IMR-90 (cell line): ENCODE results near the gene SLC34A2. TPM values are rescaled to one million over a fixed set of nuclear protein-coding genes. Genes with fewer than 3 reads are reported as not detected.

Experiments used
- ATAC-seq: fragments of 200-7000 bp; cut with Tn5 transposase; 2 replicates; pipeline ENCODE4 v1.9.1; 2020; ENCODE audit warnings: low read depth, mild to moderate bottlenecking, moderate library complexity
- BruUV-seq: library from RNA; stranded (reverse); fragments of 400-500 nt; replicated peaks from 2 replicates; lab custom pipeline; 2021; lab: Mats Ljungman, UMichigan
- CTCF ChIA-PET: fragments of 300-600 bp; formaldehyde crosslinking; extraction: SDS; loops from one replicate; lab custom pipeline; 2021; ENCODE audit warnings: antibody characterized with exemption; lab: Yijun Ruan, JAX
- POLR2A ChIA-PET: fragments of 300-600 bp; sonication (Branson Sonifier 250); formaldehyde crosslinking; loops from one replicate; lab custom pipeline; 2022; ENCODE audit warnings: antibody characterized with exemption; ENCODE audit not compliant: unreplicated experiment; lab: Charles Lee
- DNase-seq: peaks from one replicate; pipeline ENCODE4 v3.0.0; 2013
- H2AFZ ChIP-seq: replicated peaks from 2 replicates; pipeline ENCODE3; 2013; ENCODE audit warnings: low read length, mild to moderate bottlenecking; ENCODE audit not compliant: poor library complexity
- H2AK5ac ChIP-seq: 2 replicates; pipeline ENCODE4 v1.6.1; 2013; ENCODE audit warnings: low read depth, low read length, inconsistent platforms
- H2AK9ac ChIP-seq: replicated peaks from 2 replicates; pipeline ENCODE3; 2013; ENCODE audit warnings: mild to moderate bottlenecking, low read depth, low read length, moderate library complexity; ENCODE audit not compliant: poor library complexity
- H2BK120ac ChIP-seq: 2 replicates; pipeline ENCODE4 v1.6.1; 2013; ENCODE audit warnings: low read depth, low read length, inconsistent platforms
- H2BK15ac ChIP-seq: 3 replicates; pipeline ENCODE4 v1.6.1; 2013; ENCODE audit warnings: low read depth, low read length, inconsistent platforms
- H2BK20ac ChIP-seq: 2 replicates; pipeline ENCODE4 v1.6.1; 2013; ENCODE audit warnings: low read depth, mild to moderate bottlenecking, inconsistent platforms, low read length, moderate library complexity
- H2BK5ac ChIP-seq: 2 replicates; pipeline ENCODE4 v1.6.1; 2013; ENCODE audit warnings: mild to moderate bottlenecking, low read depth, low read length, inconsistent platforms; ENCODE audit not compliant: poor library complexity, severe bottlenecking
- H3K14ac ChIP-seq: replicated peaks from 2 replicates; pipeline ENCODE4 v1.6.1; 2013; ENCODE audit warnings: low read depth, low read length, inconsistent platforms
- H3K18ac ChIP-seq: 2 replicates; pipeline ENCODE4 v1.6.1; 2013; ENCODE audit warnings: low read depth, low read length, control low read depth
- H3K23ac ChIP-seq: 2 replicates; pipeline ENCODE4 v1.6.1; 2013; ENCODE audit warnings: low read depth, low read length, inconsistent platforms
- H3K27ac ChIP-seq: 2 replicates; pipeline ENCODE4 v1.5.1; 2013; ENCODE audit warnings: mild to moderate bottlenecking, control low read depth, low read length; ENCODE audit not compliant: insufficient read depth
- H3K27me3 ChIP-seq: 2 replicates; pipeline ENCODE4 v1.6.1; 2013; ENCODE audit warnings: low read length; ENCODE audit not compliant: control insufficient read depth, insufficient read depth
- H3K36me3 ChIP-seq: 2 replicates; pipeline ENCODE4 v1.6.1; 2013; ENCODE audit warnings: low read length, mixed read lengths; ENCODE audit not compliant: control insufficient read depth, insufficient read depth
- H3K4ac ChIP-seq: 2 replicates; pipeline ENCODE4 v1.6.1; 2013; ENCODE audit warnings: low read depth, low read length, inconsistent platforms
- H3K4me1 ChIP-seq: 2 replicates; pipeline ENCODE4 v1.6.1; 2013; ENCODE audit warnings: low read length, mixed read lengths; ENCODE audit not compliant: control insufficient read depth, insufficient read depth
- H3K4me2 ChIP-seq: 2 replicates; pipeline ENCODE4 v1.6.1; 2013; ENCODE audit warnings: low read depth, mild to moderate bottlenecking, control low read depth, low read length, moderate library complexity
- H3K4me3 ChIP-seq: 2 replicates; pipeline ENCODE4 v1.5.1; 2013; ENCODE audit warnings: low read depth, mild to moderate bottlenecking, control low read depth, low read length, moderate library complexity; ENCODE audit not compliant: insufficient read depth
- H3K56ac ChIP-seq: 2 replicates; pipeline ENCODE4 v1.6.1; 2013; ENCODE audit warnings: low read length, inconsistent platforms; ENCODE audit not compliant: insufficient read depth; ENCODE audit errors: extremely low read depth
- H3K79me1 ChIP-seq, 2 experiments: 2 replicates each; pipeline ENCODE4 v1.6.1; 2013; ENCODE audit warnings: low read length in 2 of 2, inconsistent platforms in 1 of 2, low read depth in 1 of 2
- H3K9ac ChIP-seq: 2 replicates; pipeline ENCODE4 v1.6.1; 2013; ENCODE audit warnings: low read depth, low read length, control low read depth
- H3K9me1 ChIP-seq: 2 replicates; pipeline ENCODE4 v1.6.1; 2013; ENCODE audit warnings: low read length, inconsistent platforms; ENCODE audit not compliant: insufficient read depth
- H3K9me3 ChIP-seq: 2 replicates; pipeline ENCODE4 v1.6.1; 2013; ENCODE audit warnings: low read length; ENCODE audit not compliant: control insufficient read depth, insufficient read depth
- H4K20me1 ChIP-seq: 2 replicates; pipeline ENCODE4 v1.6.1; 2013; ENCODE audit warnings: low read length, inconsistent platforms; ENCODE audit not compliant: insufficient read depth
- H4K5ac ChIP-seq: 2 replicates; pipeline ENCODE4 v1.6.1; 2013; ENCODE audit warnings: mild to moderate bottlenecking, low read depth, low read length, control low read depth
- H4K8ac ChIP-seq, 2 experiments: 2 replicates each; pipeline ENCODE4 v1.6.1; 2013; ENCODE audit warnings: low read depth in 2 of 2, low read length in 2 of 2, control low read depth in 1 of 2, inconsistent platforms in 1 of 2
- H4K91ac ChIP-seq: 2 replicates; pipeline ENCODE4 v1.6.1; 2013; ENCODE audit warnings: low read depth, low read length, inconsistent platforms; ENCODE audit not compliant: insufficient read depth
- CEBPB ChIP-seq: IDR thresholded peaks from 2 replicates; pipeline ENCODE4 v1.6.1; 2012; ENCODE audit warnings: low read depth, low read length, improper control_type of control experiment
- USF2 ChIP-seq: fragments of 150-350 bp; IDR thresholded peaks from 2 replicates; pipeline ENCODE4 v1.6.1; 2017; ENCODE audit warnings: mild to moderate bottlenecking, antibody characterized with exemption, low read length, low read depth
- WGBS, 2 experiments: methylation state at CpG; one replicate each; pipeline versions ENCODE4 v1.1.5 to v1.1.7; 2013; ENCODE audit warnings: missing lambda C conversion rate in 2 of 2; ENCODE audit not compliant: insufficient read length in 1 of 2; ENCODE audit errors: extremely low coverage in 2 of 2; 5-methylcytosine and 5-hydroxymethylcytosine counted together
- dilution Hi-C: fragments of 300-500 bp; cut with HindIII; formaldehyde crosslinking; loops from one replicate; pipeline ENCODE4 v1.14.3; 2018; ENCODE audit warnings: low sequenced_read_pairs; ENCODE audit not compliant: unreplicated experiment
- in situ Hi-C: fragments of 300-500 bp; cut with MboI; formaldehyde crosslinking; loops from 3 replicates; pipeline ENCODE4 v1.14.3; 2019; ENCODE audit warnings: low sequenced_read_pairs, inconsistent platforms, mixed read lengths
- intact Hi-C: fragments of 100-400 bp; cut with micrococcal nuclease; formaldehyde crosslinking; loops from 2 replicates; pipeline ENCODE4 v1.10.0; 2022
- polyA plus RNA-seq, 3 experiments: library from polyadenylated mRNA; depleted of rRNA; stranded (reverse); fragments of >200 nt; gene quantifications; 2 replicates each; pipeline ENCODE4 v1.2.3, GENCODE V29; 2012; ENCODE audit warnings: low replicate concordance in 1 of 3
- total RNA-seq: library from RNA; depleted of rRNA; stranded (reverse); fragments of >200 nt; gene quantifications from 2 replicates; pipeline ENCODE4 v1.2.3, GENCODE V29; 2012

Gene SLC34A2
- total and polyA plus RNA-seq, 2 of the 4 experiments (the other 2 are of a cell fraction), result not detected

DNA sequence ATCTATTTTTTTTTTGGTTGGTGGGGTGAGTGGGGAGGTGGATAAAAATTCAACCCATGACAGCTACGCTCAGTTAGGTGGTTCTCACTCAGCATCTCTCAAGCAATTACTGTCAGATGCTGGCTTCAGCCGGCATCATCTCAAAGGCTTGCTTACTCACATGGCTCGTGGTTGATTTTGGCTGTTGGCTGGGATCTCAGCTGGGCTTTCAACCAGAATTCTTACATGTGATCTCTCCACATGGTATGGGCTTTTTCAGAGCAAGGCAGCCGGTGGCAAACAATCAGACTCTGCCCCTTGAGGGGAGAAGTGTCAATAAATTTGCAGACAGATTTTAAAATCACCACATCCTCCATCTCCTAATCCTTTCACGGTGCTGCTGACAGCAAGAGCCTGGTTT, 47.2 kb downstream of the SLC34A2 start:
- Histone ChIP-seq H3K27ac (no peak overlapping the region), H3K4me3 (no peak overlapping the region), H2BK15ac (no peak overlapping the region), H3K4me2 (no peak overlapping the region), H4K5ac (no peak overlapping the region), H3K79me1 (no peaks in the 10 kb centered on the region), H3K9ac (no peak overlapping the region), H3K9me3 (no peaks in the 10 kb centered on the region), H4K20me1 (no peaks in the 10 kb centered on the region), H2BK120ac (no peak overlapping the region), H3K9me1 (no peaks in the 10 kb centered on the region), H2AK9ac (no peak overlapping the region), H3K4me1 (no peaks in the 10 kb centered on the region), H3K4ac (no peak overlapping the region), H3K18ac (no peak overlapping the region), H2BK20ac (no peak overlapping the region), H3K56ac (no peak overlapping the region), H2BK5ac (no peak overlapping the region), H2AK5ac (no peak overlapping the region), H4K91ac (no peak overlapping the region), H2AFZ (no peak overlapping the region), H3K23ac (no peak overlapping the region), H4K8ac (no peak overlapping the region), H3K27me3 (peaks cover 2% of the 10 kb centered on the region; the same call in 1 of the 2 replicates), H3K36me3 (no peaks in the 10 kb centered on the region), H3K14ac (no peak overlapping the region)
- dilution Hi-C loops (no loop called here), intact Hi-C loops (no loop called here), in situ Hi-C loops (no loop called here)
- BruUV-seq, result no TSS peak
- ChIA-PET POLR2A (no interaction called here), CTCF (interaction anchor here (1.6 kb wide), 1 partner anchor 13 kb away, joined by 4 read pairs; no protein-coding TSS in a partner anchor)
- DNase-seq (peak; percentile 67), ATAC-seq (peak; percentile 32)
- no peak for TF ChIP-seq CEBPB
- peak; percentile 15; the same call in 1 of the 2 replicates for TF ChIP-seq USF2
- no CpG with 5 or more reads among the region's 5 CpGs for WGBS, 2 experiments
